GM23338 (cell line): ENCODE results near the gene RSPO3. TPM values are rescaled to one million over a fixed set of nuclear protein-coding genes. Genes with fewer than 3 reads are reported as not detected.

Experiments used
- ATAC-seq: fragments of 200-7000 bp; cut with Tn5 transposase; 3 replicates; pipeline ENCODE4 v1.9.1; 2020
- DNase-seq: peaks from one replicate; pipeline ENCODE4 v3.0.0-alpha.2; 2015; ENCODE audit warnings: low spot score
- H2AFZ ChIP-seq: fragments of 200-600 bp; sonication (generic); 2 replicates; pipeline ENCODE4 v1.8.0; 2016; ENCODE audit warnings: antibody characterized with exemption, mild to moderate bottlenecking, moderate library complexity
- H3F3A ChIP-seq: fragments of 200-600 bp; sonication (generic); replicated peaks from 2 replicates; pipeline ENCODE4 v1.8.0; 2017; ENCODE audit warnings: antibody characterized with exemption, mixed run types, low read depth
- H3K27ac ChIP-seq: fragments of 200-600 bp; sonication (generic); 2 replicates; pipeline ENCODE4 v1.6.1; 2016; ENCODE audit warnings: low read depth
- H3K27me3 ChIP-seq: fragments of 200-600 bp; sonication (generic); 2 replicates; pipeline ENCODE4 v1.8.0; 2016; ENCODE audit warnings: mild to moderate bottlenecking, mixed run types, moderate library complexity; ENCODE audit not compliant: insufficient read depth
- H3K36me3 ChIP-seq: fragments of 200-600 bp; sonication (generic); 2 replicates; pipeline ENCODE4 v1.8.0; 2016; ENCODE audit warnings: mild to moderate bottlenecking; ENCODE audit not compliant: insufficient read depth
- H3K4me1 ChIP-seq: fragments of 200-600 bp; sonication (generic); 2 replicates; pipeline ENCODE4 v1.8.0; 2016; ENCODE audit warnings: mild to moderate bottlenecking, moderate library complexity; ENCODE audit not compliant: insufficient read depth
- H3K4me2 ChIP-seq: fragments of 200-600 bp; sonication (generic); 2 replicates; pipeline ENCODE4 v1.7.1; 2017; ENCODE audit warnings: mixed run types
- H3K4me3 ChIP-seq: fragments of 200-600 bp; sonication (generic); 2 replicates; pipeline ENCODE4 v1.6.1; 2016; ENCODE audit warnings: mixed run types
- H3K79me2 ChIP-seq: fragments of 200-600 bp; sonication (generic); replicated peaks from 2 replicates; pipeline ENCODE4 v1.8.0; 2017; ENCODE audit warnings: mild to moderate bottlenecking; ENCODE audit not compliant: insufficient read depth
- H3K9me2 ChIP-seq: fragments of 200-600 bp; sonication (generic); 2 replicates; pipeline ENCODE4 v1.8.0; 2017; ENCODE audit not compliant: insufficient read depth
- H4K20me1 ChIP-seq: fragments of 200-600 bp; sonication (generic); replicated peaks from 2 replicates; pipeline ENCODE4 v1.8.0; 2017; ENCODE audit warnings: mild to moderate bottlenecking; ENCODE audit not compliant: insufficient read depth
- H3K27ac Mint-ChIP-seq: 2 replicates; pipeline ENCODE4 v1.8.0; 2020; ENCODE audit warnings: inconsistent platforms, mild to moderate bottlenecking, moderate library complexity, mixed read lengths
- H3K27me3 Mint-ChIP-seq: 3 replicates; pipeline ENCODE4 v1.8.0; 2022; ENCODE audit warnings: low read depth, mild to moderate bottlenecking, moderate library complexity, mixed read lengths, inconsistent platforms; ENCODE audit not compliant: insufficient read depth, poor library complexity
- H3K36me3 Mint-ChIP-seq: 3 replicates; pipeline ENCODE4 v1.8.0; 2021; ENCODE audit warnings: low read depth, mild to moderate bottlenecking, inconsistent platforms, moderate library complexity, mixed read lengths
- H3K4me1 Mint-ChIP-seq: 3 replicates; pipeline ENCODE4 v1.8.0; 2020; ENCODE audit warnings: mild to moderate bottlenecking, inconsistent platforms, mixed read lengths
- H3K4me3 Mint-ChIP-seq: 3 replicates; pipeline ENCODE4 v1.8.0; 2021; ENCODE audit warnings: moderate library complexity, mild to moderate bottlenecking, inconsistent platforms, mixed read lengths
- H3K9me3 Mint-ChIP-seq: 3 replicates; pipeline ENCODE4 v1.8.0; 2020; ENCODE audit warnings: moderate library complexity, mild to moderate bottlenecking, inconsistent platforms, mixed read lengths
- CTCF ChIP-seq, 2 experiments: fragments of 200-600 bp in 1 of 2; sonication (generic) in 1 of 2; conservative IDR thresholded peaks; 2 replicates each; pipeline versions ENCODE4 v1.5.1 to v1.6.1; 2016 to 2017; ENCODE audit warnings: antibody characterized with exemption in 2 of 2, low read depth in 2 of 2, mild to moderate bottlenecking in 2 of 2, moderate library complexity in 1 of 2
- ETS1 ChIP-seq: IDR thresholded peaks from 2 replicates; pipeline ENCODE4 v1.6.1; 2016; ENCODE audit warnings: antibody characterized with exemption
- EZH2phosphoT487 ChIP-seq: fragments of 200-600 bp; sonication (generic); IDR thresholded peaks from one replicate; pipeline ENCODE4 v1.8.1; 2018; ENCODE audit warnings: antibody characterized with exemption; ENCODE audit not compliant: unreplicated experiment
- NANOG ChIP-seq: IDR thresholded peaks from 2 replicates; pipeline ENCODE4 v1.6.1; 2016; ENCODE audit warnings: antibody characterized with exemption, borderline replicate concordance
- POLR2AphosphoS5 ChIP-seq: IDR thresholded peaks from 2 replicates; pipeline ENCODE4 v1.6.1; 2016; ENCODE audit warnings: antibody characterized with exemption, low read depth
- STAT1 ChIP-seq: IDR thresholded peaks from one replicate; pipeline ENCODE4 v1.6.1; 2016; ENCODE audit warnings: antibody characterized with exemption; ENCODE audit not compliant: unreplicated experiment
- ZNF114 ChIP-seq: fragments of 250-450 bp; sonication (Bioruptor Pico); IDR thresholded peaks from 2 replicates; pipeline ENCODE4 v1.5.0; 2020; ENCODE audit warnings: mild to moderate bottlenecking, moderate library complexity
- polyA plus RNA-seq: library from polyadenylated mRNA; unstranded; fragments of >200 nt; fragmentation: Nextera tagmentation; extraction: Ambion mirVana; gene quantifications from 2 replicates; pipeline ENCODE4 v1.2.1, GENCODE V29; 2016
- total RNA-seq: library from RNA; depleted of rRNA; stranded (reverse); fragments of >200 nt; shearing (Covaris generic); gene quantifications from 2 replicates; pipeline ENCODE4 v1.2.3, GENCODE V29; 2014

The RSPO3 gene
- total and polyA plus RNA-seq, 2 experiments from 2014 or later = not detected

DNA sequence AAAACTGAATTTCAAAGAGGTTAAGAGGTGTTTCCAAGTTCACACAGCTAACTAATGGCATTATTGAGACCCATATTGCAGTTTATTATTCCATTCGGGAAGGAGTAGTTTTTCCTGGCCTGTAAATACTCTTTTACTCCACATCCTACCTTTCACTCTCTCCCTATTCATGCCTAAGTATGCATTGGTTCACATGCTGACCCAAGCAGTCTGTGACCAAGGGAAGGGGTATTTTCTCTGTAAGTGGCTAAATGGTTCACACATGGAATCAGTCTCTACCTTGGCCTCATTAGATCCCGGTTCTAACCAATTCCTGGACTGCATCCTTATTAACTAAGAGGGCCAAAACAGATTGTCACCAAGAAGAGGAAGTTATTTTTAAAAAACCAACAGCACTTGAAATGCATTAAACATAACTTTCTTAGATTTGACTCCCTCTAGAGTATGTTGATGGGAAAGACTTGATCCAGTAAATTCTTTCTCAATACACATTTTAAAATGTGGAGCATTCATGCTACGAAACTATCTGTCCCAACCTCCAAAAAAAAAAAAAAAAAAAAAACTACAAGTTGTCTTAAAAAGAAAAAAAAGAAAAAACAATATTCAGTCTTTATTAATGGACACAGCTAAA is 17.8 kb upstream of the RSPO3 start:
- H3K9me2 ChIP-seq = no peaks in the 10 kb centered on the region
- Mint-ChIP-seq H3K27ac (peak overlapping the region; percentile 57; the same call in 1 of the 2 replicates), H3K36me3 (no peaks in the 10 kb centered on the region), H3K27me3 (no peaks in the 10 kb centered on the region), H3K9me3 (no peaks in the 10 kb centered on the region), H3K4me1 (no peaks in the 10 kb centered on the region; the same call in 2 of the 3 replicates), H3K4me3 (no peak overlapping the region)
- H4K20me1 ChIP-seq = no peaks in the 10 kb centered on the region
- ATAC-seq (peak; percentile 63), DNase-seq (peak; percentile 22)
- no peaks in the 10 kb centered on the region for H3K4me1 ChIP-seq
- no peak overlapping the region for H2AFZ ChIP-seq
- no peak overlapping the region for H3K4me2 ChIP-seq
- no peaks in the 10 kb centered on the region for H3K79me2 ChIP-seq
- no peaks in the 10 kb centered on the region for H3K27me3 ChIP-seq
- H3K27ac ChIP-seq = no peak overlapping the region
- H3K36me3 ChIP-seq = no peaks in the 10 kb centered on the region
- TF ChIP-seq ETS1 = no peak
- peak in 1 of 2 experiments; percentile 52; a peak in 3 of 4 replicates for TF ChIP-seq CTCF (conservative IDR thresholded peaks at IDR 0.05; ENCODE audit: low read depth in 2 of 2)
- H3K4me3 ChIP-seq = no peak overlapping the region
- no peaks in the 10 kb centered on the region for H3F3A ChIP-seq

DNA sequence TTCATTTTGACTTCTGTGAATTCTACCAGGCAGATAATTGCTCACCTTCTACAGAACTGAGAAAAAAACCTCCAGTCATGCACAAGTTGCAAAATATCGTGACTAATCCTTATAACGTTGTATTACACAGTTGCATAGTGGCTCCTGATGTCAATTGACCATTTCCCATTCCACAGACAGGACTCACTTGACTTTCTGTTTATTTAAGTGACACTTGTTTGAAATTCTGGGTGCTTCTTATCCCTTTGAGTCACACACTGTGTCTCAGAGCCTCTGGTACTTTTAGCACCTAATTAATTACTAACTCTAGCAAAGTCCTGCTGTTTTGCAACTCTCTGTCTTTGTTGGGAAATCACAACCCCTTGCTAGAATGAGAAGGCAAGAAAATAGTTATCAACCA is 16.2 kb upstream of the RSPO3 start:
- Histone ChIP-seq H3K4me2 (no peak overlapping the region), H3K36me3 (no peaks in the 10 kb centered on the region), H4K20me1 (no peaks in the 10 kb centered on the region), H3K27ac (no peak overlapping the region), H3K4me3 (no peak overlapping the region), H3F3A (no peaks in the 10 kb centered on the region), H3K27me3 (no peaks in the 10 kb centered on the region), H2AFZ (no peak overlapping the region), H3K79me2 (no peaks in the 10 kb centered on the region), H3K9me2 (no peaks in the 10 kb centered on the region), H3K4me1 (no peaks in the 10 kb centered on the region)
- Mint-ChIP-seq H3K27ac (no peak overlapping the region), H3K9me3 (no peaks in the 10 kb centered on the region), H3K36me3 (no peaks in the 10 kb centered on the region), H3K27me3 (no peaks in the 10 kb centered on the region), H3K4me3 (no peak overlapping the region), H3K4me1 (no peaks in the 10 kb centered on the region; the same call in 2 of the 3 replicates)
- DNase-seq (no peak), ATAC-seq (no peak)
- TF ChIP-seq NANOG (no peak), ZNF114 (no peak), EZH2phosphoT487 (no peak), STAT1 (no peak), POLR2AphosphoS5 (no peak), CTCF (conservative IDR thresholded peaks at IDR 0.05; ENCODE audit: low read depth in 2 of 2) (no peak)
